NCI-H2107 (cell line): ENCODE data around the gene CTDSP2.
"Not testable (repeated sequence)": the region's sequence is repeated elsewhere in the genome, so short reads cannot be mapped to it uniquely, and the experiment has no call there.

Experiments used
- DNase-seq: peaks from one replicate; lab custom pipeline; 2025; lab: John Stamatoyannopoulos, UW

Gene CTDSP2

GRCh38 chr12:57781801-57782200 is 64.7 kb downstream of the CTDSP2 start:
- no peak for DNase-seq

- DNase-seq = no peak
Measured at GRCh38 chr12:57781244-57781643, 65.3 kb downstream of the CTDSP2 start.

GRCh38 chr12:57780284-57780897 is 66.1 kb downstream of the CTDSP2 start:
- DNase-seq = no peak

- DNase-seq = no peak
Measured at GRCh38 chr12:57779736-57780135, 66.8 kb downstream of the CTDSP2 start.

GRCh38 chr12:57777911-57778310 is 68.6 kb downstream of the CTDSP2 start:
- DNase-seq = no peak

GRCh38 chr12:57777367-57777766 is 69.2 kb downstream of the CTDSP2 start:
- DNase-seq = no peak

GRCh38 chr12:57776247-57776587 is 70.3 kb downstream of the CTDSP2 start:
- no peak for DNase-seq

GRCh38 chr12:57775563-57776246 is 70.8 kb downstream of the CTDSP2 start:
- DNase-seq = no peak

- no peak for DNase-seq
Measured at GRCh38 chr12:57775044-57775443, 71.5 kb downstream of the CTDSP2 start.

GRCh38 chr12:57774634-57775033 is 71.9 kb downstream of the CTDSP2 start:
- DNase-seq = not testable (repeated sequence)

- DNase-seq = no peak
Measured at GRCh38 chr12:57772429-57773322, 73.9 kb downstream of the CTDSP2 start, which contains the start of gene EEF1AKMT3. EEF1AKMT3 (plus strand) TSS chr12:57772614; CDS start chr12:57772725, 111 bp downstream.

GRCh38 chr12:57771873-57772428 is 74.6 kb downstream of the CTDSP2 start, which contains the start of gene METTL1:
METTL1 (minus strand) TSS chr12:57772105; CDS start chr12:57772083, 22 bp downstream.
- DNase-seq = peak; percentile 94

- DNase-seq = peak; percentile 76
Measured at GRCh38 chr12:57771236-57771872, 75.2 kb downstream of the CTDSP2 start.

- DNase-seq = no peak
Measured at GRCh38 chr12:57770734-57771133, 75.8 kb downstream of the CTDSP2 start.
